ENCODE results near the gene KDM4D.
"Not testable (repeated sequence)": the region's sequence is repeated elsewhere in the genome, so short reads cannot be mapped to it uniquely, and the experiment has no call there.

The KDM4D gene

DNA sequence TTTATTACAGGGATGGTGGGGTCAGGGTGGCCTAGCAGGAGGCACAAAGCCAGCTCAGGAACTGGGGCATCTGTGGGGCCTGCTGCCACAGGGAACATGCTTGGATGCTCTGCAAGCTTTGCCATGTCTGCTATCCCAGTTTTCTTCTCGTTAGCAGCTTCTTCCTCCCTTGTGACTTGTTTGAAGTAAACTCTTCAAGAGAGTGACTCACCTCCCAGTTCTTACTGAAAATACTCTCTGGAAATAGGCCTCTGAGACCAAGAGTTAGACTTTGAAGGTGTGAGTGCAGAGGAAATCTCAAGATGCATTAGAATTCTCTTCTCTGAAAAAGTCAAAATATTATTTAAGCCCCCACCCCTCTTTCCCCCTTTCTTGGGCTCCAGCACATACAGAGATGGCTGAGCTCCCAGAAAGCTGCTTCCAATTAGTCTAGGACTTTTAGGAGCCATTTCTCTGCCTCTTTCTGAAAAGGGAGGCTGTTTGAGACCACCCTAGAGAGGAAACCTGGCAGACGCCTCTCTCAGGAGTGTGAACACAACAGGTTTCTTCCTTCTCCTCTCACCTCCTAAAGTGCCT lies 15.3 kb upstream of the KDM4D start:
- no peak for DNase-seq (ENCODE audit: low read depth)

DNA sequence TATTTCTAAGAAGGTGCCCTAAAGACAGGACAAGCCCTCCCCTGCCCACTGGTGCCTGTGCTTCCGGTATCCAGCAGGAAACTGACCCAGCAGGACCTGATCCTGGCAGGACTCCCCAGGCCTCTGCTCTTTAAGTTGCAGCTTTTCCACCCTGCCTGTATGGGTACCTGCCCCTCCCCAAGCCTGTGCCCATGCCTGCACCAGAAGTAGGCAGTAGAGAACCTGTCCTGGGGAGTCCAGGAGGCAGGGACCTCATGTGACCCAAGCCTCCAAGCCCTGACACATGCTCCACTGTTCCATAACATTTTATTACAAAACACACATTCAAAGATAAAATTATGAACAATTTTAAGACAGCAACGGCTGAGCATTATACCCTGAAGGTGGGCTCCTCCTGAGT lies 14.3 kb upstream of the KDM4D start:
- DNase-seq (ENCODE audit: low read depth), result no peak

DNA sequence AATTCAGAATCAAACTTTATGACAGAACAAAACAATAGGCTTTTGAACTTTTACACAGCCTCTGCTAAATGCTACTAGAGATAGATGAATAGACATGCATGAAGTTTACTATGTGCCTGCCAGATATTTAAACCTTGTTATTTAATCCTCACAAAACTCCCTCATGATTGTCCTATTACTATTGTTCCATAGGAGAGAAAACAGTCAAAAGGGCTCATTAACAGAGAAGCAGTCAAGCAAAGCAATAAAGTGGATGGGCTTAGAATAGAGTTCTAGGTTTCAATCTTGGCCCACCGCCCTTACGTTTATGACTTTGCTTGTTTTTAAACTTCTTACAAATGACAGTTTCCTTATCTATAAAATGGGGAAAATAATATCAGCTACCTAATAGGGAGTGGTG lies 13.0 kb upstream of the KDM4D start:
- DNase-seq (ENCODE audit: low read depth), result no peak

DNA sequence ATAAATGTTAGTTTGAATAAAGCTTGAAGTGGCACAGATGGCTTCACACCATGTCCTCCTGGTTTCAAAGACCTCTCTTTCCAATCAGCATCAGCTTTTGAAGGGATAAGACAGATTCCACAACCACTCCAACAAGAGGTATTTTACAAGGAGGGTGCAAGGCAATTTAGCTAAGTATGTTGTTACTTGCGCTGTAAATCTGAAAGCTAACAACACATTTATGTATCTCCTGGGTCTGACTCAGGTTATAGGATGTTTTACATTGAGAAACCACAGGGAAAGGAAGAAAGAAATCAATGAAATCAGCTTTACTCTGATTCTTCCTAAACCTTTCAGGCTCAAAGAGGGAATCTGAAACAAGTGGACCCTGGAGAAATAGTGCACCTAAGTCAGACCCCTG lies 12.3 kb upstream of the KDM4D start:
- DNase-seq (ENCODE audit: low read depth), result no peak

DNA sequence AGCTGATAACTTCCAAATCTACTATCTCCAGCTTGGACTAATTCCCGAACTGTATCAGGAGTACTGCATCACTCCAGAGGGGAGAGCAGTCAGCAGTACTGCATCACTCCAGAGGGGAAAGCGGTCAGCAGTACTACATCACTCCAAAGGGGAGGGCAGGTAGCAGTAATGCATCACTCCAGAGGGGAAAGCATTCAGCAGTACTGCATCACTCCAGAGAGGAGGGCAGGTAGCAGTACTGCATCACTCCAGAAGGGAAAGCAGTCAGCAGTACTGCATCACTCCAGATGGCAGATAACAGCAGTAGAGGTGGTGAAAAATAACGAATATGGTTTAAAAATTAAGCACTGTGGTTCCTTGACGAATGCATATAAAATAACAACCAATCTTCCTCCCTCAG lies 8.6 kb upstream of the KDM4D start:
- DNase-seq (ENCODE audit: low read depth), result no peak

DNA sequence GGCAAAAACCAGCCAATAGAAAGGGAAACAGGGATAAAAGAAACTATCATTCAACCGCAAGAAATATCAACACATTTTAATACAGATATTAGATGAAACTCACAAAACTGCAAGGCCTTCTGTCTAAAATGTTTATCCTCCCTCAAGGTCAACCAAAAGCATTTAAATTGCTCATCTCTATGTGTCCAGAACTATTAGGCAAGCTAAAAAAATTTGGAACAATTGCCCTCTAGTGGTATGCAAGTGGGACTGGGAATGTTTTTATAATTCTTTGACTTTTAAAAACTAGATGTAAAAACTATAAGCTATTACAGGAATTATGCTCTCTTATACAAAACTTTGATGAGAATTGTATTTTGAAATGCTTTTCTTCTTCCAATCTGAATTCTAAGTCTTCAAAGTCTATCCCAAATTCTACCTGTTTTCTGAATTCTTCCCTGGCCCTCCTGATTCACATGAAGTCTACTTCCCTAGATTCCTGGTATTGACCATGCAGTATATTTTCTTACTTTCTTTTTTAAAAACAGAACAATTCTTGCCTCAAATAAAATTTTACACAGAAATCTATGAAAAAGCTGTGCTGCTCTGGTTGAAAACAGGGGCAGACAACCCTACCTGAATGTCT lies 5.1 kb upstream of the KDM4D start:
- DNase-seq (ENCODE audit: low read depth), result no peak

DNA sequence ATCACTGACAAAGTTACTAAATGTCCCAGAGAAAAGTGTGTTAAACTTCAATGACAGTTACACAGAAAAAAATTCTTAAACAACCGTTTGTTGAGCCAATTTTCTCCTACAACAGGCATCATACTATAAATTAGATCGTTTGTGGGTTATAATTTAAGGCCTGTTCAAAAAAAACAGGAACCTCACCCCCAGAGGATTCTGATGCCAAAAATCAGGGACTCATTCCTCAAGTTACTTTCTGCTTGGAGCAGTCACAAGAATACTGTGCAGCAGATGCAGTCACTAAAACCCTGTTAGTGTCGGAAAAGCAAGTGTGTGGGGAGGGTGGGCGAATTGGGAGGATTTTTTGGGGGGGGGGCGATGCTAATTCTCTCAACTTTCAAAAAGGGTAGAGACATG lies 810 bp upstream of the KDM4D start:
- DNase-seq (ENCODE audit: low read depth), result no peak

DNA sequence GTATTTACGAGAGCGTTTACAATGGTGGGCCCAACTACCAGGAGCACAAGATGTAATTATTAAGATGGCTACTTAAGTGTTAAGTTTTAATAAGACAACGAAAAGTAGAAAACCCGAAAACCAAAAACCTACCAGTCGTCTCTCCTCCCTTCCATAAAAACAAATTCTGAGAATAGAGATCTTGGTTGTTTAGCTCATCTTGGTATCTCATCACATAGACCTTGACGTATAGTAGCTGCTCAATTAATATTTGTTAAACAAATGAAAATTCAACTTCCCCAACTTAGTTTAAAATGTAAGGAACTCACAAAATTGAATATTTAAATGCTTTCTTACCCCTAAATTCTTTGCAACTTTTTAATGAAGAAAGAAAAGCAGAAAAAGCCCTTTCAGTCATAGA lies 669 bp downstream of the KDM4D start:
- DNase-seq (ENCODE audit: low read depth), result no peak

DNA sequence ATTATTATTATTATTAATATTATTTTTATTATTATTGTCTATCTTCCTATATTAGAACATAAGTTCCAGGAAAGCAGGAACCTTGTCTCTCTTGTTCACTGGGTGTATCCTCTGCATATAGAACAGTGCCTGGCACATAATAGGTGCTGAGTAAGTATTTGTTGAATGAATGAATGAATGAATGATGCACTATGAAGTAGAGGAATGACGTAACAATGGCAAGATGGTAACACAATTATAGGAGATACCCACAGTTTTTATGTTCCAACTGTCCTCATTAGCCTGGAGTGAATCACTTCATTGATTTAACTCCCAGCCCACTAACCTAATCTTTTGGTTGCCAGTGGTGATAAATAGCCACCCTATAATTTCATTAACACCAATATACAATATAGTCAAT lies 2.1 kb downstream of the KDM4D start:
- DNase-seq (ENCODE audit: low read depth), result no peak

DNA sequence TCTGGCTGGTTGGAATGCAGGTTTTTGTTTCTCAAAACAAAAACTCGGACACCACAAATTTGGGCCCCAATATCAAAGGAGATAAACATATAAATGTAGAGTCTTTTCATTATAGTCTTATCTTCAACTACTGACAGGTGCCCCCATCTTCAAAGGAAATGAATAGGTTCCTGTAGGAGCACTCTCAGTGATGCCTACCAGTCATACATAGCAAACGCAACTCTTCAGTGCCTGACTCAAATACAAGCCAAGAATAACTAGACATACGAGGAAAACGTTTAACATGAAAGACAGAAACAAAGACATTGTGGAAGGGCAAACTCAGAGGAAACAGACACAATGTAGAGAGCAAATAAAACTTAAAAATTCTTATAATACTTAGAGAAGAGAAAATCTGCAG lies 13.9 kb downstream of the KDM4D start:
- DNase-seq (ENCODE audit: low read depth), result no peak

DNA sequence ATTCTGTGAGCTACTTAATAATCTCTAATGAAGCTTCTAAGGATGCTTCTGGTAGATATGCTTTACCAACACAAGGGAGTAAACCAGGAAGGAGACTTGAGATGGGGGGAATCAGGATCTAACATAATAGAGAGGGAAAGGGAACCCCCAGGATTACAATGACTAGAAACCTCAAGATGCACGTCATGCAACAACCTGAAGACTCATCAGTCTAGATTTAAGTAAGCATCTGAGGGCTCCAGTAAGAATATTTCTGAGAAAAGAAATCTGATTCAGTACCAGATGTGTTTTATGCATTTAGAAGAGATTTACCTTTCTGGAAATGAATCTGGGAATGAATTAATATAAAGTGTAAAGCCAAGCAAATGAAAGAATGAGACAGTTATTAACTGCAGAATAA lies 15.2 kb downstream of the KDM4D start:
- no peak for DNase-seq (ENCODE audit: low read depth)

DNA sequence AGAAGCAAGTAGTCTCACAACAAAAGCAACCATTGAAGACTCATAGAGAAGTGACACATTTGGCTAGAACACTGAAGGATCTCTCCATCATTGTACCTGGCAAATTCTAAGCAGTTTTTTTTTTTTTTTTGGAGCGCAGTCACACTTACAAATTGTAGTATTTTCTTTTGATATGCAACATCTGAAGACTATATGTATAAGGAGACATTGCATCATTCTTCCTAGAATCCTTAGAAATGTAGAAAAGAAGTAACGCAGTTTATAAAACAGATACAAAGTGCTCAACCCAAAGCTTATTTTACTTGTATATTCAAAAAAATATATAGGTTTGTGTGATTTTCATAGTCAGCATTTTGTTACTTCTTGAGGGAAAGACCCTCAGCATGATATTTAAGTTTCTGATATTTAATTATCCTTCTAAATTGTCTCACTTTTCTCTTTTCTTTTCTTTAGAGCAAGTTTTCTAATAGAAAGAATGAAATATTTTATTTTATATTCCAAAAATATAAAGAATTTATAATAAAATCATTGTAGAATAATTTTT lies 20.0 kb downstream of the KDM4D start:
- DNase-seq (ENCODE audit: low read depth), result no peak

DNA sequence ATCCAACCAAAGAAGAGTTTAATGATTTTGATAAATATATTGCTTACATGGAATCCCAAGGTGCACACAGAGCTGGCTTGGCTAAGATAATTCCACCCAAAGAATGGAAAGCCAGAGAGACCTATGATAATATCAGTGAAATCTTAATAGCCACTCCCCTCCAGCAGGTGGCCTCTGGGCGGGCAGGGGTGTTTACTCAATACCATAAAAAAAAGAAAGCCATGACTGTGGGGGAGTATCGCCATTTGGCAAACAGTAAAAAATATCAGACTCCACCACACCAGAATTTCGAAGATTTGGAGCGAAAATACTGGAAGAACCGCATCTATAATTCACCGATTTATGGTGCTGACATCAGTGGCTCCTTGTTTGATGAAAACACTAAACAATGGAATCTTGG lies 23.9 kb downstream of the KDM4D start:
- no peak for DNase-seq (ENCODE audit: low read depth)

DNA sequence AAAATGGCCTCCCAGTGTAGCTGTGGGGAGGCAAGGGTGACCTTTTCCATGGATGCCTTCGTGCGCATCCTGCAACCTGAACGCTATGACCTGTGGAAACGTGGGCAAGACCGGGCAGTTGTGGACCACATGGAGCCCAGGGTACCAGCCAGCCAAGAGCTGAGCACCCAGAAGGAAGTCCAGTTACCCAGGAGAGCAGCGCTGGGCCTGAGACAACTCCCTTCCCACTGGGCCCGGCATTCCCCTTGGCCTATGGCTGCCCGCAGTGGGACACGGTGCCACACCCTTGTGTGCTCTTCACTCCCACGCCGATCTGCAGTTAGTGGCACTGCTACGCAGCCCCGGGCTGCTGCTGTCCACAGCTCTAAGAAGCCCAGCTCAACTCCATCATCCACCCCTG lies 24.8 kb downstream of the KDM4D start:
- DNase-seq (ENCODE audit: low read depth), result no peak

DNA sequence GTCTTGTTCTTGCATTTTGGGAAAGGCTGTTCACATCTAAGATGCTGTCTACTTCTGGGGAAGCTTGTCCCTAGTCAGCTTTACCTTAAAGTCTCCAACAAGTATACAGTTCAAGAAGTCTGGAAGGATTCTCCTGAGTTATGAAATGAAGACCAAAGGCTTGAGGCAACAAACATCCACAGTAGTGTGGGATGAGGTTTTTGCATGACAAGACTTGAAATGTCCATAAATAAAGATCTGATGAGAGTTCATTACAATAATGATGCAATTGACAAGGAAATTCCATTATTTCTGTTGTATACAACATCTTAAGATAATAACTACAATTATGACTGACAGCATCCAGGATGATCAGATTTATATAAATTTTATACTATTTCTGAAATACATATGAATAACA lies 30.2 kb downstream of the KDM4D start:
- no peak for DNase-seq (ENCODE audit: low read depth)

DNA sequence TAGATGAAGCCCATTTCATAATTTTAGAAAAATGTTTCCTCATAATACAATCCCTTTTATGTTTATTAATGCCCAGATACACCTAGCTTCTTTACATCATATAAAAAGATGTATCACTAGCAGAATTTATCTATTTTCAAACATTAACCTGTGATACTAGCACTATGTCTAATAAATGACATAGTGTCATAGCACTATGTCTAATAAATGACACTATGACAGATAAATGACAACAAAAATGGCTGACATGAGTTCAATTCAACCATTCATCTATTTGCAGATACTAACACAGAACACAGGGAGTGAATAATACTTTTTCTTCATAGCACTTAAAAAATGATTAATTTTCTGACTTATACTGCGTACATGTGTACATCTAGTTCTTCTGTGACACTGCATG lies 32.1 kb downstream of the KDM4D start:
- DNase-seq (ENCODE audit: low read depth), result no peak

DNA sequence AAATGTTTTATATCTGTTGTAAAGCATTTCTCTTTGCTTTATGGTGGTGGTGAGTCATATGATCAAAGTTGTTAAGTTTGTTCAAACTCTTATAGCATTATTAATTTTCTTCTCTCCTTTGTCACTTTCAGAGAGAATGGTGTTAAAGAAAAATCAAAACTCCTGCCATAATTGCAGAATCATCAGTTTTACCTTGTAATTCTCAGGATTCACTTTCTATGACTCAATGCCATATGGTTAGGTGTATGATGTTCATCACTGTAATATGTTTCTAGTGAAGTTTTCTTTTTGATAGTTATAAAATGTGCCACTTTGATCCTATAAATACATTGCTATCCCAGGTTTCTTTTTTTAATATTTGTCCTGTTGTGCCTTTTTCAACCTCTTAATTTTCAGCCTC lies 37.9 kb downstream of the KDM4D start:
- DNase-seq (ENCODE audit: low read depth), result no peak

DNA sequence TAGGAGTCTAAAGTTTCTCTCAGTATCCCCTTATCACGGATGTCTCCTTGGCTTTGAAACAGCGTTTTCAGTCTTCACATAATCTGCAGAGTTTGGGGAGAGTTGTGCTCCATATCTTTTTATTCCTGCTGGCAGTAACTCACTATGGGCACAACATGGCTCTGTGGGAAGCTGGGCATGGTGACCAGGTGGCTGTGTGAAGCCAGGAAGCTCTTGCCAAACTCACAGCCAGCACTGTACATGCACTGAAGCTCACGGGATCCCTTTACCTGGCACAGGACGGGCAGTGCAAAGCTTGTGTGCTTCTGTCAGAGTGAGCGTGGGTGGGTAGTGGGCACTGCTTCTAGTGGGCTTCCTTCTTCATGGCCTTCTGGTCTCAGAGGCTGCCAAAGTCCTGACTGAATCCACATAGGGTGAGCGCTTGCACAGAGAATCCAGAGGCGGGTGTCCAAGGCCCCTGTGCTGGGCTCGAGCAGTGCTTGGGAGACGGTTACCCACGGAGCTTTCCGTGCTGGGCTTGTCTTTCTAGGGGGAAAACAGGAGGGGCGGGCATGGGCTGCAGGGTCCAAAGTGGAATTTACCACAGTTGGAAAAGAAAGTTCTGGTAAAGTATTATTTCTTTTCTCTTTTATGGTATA lies 40.8 kb downstream of the KDM4D start:
- no peak for DNase-seq (ENCODE audit: low read depth)

DNA sequence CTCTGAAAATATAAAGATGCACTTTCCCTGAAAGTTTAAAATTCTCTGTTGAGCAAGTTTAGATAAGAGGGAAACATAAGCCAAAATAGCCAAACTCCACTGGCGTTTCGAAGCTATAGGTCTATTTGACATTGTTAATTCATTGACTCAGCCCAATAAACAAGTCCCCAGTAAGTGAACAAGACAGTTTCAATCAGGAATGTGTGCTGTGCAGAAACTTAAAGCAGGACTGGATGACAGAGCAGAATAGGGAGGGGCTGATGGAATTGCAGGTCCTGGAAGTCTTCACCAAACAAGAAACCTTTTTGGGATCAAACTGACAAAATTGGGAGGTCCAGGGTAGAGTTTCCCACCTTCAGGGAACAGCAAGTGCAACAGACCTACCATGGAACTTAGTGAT lies 42.6 kb downstream of the KDM4D start:
- DNase-seq (ENCODE audit: low read depth), result no peak

DNA sequence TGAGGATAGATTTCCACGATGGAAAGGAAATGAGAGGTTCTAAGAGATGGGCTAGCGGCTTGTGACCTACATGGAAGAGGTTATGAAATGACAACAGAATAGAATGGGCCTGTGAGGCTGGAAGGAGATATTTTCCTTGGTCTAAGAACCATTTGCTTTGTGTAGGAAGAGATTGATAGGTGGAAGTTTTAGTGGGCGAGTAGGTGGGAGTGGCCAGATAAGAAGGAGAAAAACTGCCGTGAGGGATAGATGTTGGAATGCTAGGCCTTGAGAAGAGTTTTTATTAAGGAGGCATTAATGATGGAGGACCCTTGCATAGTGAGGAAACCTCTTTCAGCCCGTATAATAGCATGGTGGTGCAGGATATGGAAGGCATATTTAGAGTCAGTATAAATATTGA lies 48.0 kb downstream of the KDM4D start:
- DNase-seq (ENCODE audit: low read depth), result not testable (repeated sequence)

DNA sequence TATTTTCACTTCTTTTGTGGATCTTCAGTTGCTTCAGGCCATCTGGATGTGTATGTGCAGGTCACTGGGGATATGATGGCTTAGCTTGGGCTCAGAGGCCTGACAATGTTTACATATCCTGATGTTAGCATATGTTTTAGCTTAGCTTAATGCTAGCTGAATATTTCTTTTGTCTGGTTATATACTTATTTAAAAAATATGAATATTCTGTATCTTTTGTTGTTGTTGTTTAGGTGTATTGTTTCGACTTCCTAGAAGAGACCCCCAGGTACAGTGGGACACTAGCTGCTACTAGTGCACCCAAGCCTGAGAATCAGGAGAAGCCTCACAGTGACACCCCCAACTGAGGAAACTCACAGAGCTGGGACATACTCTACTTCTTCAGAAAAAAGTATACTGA lies 51.4 kb downstream of the KDM4D start, which contains the start of gene KDM4E:
Gene KDM4E, plus strand, starts transcription at position 301 of the 400 bp plus-strand sequence. CDS start 300 bp downstream, outside the sequence.
- DNase-seq (ENCODE audit: low read depth), result no peak

DNA sequence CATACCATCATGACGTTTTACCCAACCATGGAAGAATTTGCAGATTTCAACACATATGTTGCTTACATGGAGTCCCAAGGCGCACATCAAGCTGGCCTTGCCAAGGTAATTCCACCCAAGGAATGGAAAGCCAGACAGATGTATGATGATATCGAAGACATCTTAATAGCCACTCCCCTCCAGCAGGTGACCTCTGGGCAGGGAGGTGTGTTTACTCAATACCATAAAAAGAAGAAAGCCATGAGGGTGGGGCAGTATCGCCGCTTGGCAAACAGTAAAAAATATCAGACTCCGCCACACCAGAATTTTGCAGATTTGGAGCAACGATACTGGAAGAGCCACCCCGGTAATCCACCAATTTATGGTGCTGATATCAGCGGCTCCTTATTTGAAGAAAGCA lies 52.1 kb downstream of the KDM4D start:
- not testable (repeated sequence) for DNase-seq (ENCODE audit: low read depth)

DNA sequence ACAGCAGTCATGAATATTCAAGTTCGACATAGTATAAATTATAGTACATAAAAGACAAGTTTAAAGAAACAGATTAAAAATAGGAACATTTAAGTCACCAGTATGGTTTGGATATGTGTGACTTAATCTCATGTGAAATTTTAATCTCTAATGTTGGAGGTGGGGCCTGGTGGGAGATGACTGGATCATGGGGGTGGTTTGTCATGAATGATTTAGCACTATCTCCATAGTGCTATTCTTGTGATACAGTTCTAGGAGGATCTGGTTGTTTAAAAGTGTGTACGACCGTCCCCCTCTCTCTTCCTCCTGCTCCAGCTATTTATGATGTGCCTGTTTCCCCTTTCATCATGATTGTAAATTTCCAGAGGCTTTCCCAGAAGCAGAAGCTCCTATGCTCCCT lies 54.8 kb downstream of the KDM4D start:
- no peak for DNase-seq (ENCODE audit: low read depth)

DNA sequence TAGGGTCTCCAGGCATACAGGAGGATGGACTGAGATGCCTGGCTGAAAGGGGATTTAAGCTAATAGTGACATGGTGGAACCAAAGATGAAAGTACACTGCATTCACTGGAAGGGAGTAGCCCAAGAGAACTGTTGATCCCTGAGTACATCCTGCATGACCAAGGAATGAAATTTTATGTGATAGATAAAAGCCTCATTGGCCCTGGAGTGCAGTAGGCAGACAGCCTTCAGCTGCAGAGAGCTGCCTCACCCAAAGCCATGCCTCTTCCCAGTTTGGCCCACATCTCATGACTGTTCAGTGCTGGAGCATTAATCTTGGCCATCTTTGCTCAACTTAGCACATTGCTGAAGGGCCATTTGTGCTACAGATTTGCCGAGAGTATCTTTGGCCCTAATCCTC lies 59.5 kb downstream of the KDM4D start:
- DNase-seq (ENCODE audit: low read depth), result no peak

All from stimulated activated CD8-positive, alpha-beta memory T cell treated with anti-CD3 and anti-CD28 coated beads, Interleukin-15, amount 100 ng/mL, for 24 hours (primary cell).